Anterior cingulate cortex (tissue), 58 donors: Measurements from ENCODE around the gene PCGF3.
"Not testable (repeated sequence)": the region's sequence is repeated elsewhere in the genome, so short reads cannot be mapped to it uniquely, and the experiment has no call there.

Experiments
- DNase-seq, 58 donors: peaks; one replicate each; lab custom pipeline; 2025; lab: John Stamatoyannopoulos, UW

PCGF3 gene

DNA sequence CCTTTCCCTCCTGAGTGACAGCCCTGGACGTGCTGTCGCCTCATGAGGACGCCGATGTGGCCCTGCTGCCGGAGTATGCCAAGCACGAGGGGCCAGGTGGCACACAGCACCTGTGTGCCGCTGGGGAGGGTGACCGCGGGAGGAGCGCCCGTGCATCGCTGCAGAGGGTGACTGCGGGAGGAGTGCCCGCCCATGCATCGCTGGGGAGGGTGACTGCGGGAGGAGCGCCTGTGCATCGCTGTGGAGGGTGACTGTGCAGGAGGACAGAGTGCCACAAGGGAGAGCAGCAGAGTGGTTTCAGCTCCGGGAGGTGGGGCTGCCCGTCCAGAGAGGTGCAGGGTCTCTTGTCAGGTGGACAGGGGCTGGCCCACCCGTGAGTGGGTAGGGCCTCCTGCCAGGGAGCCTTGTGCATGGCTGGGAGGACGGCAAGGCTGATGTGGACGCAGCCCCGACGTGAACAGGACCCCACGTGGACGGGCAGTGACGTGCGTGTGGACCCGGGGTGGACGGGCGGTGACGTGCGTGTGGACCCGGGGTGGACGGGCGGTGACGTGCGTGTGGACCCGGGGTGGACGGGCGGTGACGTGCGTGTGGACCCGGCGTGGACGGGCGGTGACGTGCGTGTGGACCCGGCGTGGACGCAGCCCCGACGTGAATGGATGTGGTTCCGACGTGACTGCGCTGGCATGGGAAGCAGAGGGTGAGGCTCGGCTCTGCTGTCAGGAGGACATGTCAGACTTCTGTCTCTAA is 14.7 kb downstream of the PCGF3 start:
- DNase-seq = no peak

DNA sequence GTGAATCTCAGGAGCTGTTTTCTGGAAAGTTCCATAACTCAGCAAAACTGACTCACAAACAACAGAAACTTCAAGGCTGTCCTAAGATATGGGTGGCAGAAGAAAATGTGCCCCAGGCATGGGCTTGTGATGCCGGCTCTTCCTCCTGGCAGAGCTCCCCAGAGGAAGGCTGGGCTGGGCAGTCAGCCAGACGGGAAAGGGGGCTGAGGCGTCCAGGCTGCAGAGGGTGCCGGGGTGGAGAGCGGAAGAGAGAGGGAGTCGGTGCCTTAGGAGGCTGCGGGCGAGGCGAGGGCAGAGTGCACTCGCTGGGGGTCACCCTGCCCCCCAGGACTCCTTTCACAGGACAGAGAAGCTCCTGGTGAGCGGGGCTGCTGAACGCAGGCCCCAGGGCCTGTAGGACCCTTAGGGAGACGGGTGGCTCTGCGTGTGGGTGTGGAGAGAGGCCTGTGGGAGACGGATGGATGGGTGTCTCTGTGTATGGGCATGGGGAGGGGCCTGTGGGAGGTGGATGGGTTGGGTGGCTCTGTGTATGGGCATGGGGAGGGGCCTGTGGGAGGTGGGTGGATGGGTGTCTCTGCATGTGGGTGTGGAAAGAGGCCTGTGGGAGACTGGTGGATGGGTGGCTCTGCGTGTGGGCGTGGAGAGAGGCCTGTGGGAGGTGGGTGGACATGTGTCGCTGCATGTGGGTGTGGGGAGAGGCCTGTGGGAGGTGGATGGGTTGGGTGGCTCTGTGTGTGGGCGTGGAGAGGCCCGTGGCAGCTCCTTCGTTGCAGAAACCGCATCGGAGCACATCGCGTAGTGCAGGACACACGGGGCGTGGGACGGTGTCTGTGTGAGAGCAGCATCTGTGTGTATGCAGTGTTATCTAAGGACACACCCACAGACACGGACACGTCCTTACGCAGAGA is 15.9 kb downstream of the PCGF3 start:
- peak in 9 of 58 donors; percentile 15 to 64 (median 44) for DNase-seq

DNA sequence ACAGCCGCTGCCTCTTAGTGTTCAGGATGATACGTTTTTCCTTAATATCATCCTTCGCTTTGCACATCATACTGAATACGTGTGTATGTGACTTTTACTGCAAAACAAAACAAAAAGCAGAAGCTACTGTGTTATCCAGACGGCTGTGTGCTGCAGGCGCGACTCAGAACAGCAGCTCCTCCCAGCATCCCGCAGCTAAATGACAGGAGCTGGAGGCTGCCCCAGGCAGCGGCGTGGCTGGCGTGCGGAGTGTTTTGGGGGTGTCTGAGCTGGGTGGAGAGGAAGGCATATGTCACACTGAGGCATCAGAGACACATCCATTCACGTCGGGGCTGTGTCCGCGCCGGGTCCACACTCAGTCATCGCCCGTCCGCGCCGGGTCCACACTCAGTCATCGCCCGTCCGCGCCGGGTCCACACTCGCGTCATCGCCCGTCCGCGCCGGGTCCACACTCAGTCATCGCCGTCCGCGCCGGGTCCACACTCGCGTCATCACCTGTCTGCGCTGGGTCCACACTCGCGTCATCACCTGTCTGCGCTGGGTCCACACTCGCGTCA is 16.6 kb downstream of the PCGF3 start:
- DNase-seq = peak in 1 of 58 donors; percentile 48

DNA sequence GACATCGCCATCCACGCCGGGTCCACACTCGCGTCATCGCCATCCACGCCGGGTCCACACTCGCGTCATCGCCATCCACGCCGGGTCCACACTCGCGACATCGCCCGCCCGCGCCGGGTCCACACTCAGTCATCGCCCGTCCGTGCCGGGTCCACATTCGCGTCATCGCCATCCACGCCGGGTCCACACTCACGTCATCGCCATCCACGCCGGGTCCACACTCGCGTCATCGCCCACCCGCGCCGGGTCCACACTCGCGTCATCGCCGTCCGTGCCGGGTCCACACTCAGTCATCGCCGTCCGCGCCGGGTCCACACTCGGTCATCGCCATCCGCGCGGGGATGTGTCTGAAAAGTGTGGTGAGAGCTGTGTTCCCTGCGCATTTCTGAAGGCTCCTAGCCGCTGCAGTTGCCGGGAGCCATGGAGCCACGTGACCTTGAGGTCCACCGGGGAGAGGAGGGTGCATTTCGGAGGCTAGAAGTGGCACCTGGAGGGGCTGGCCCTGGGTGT is 17.3 kb downstream of the PCGF3 start:
- no peak for DNase-seq

DNA sequence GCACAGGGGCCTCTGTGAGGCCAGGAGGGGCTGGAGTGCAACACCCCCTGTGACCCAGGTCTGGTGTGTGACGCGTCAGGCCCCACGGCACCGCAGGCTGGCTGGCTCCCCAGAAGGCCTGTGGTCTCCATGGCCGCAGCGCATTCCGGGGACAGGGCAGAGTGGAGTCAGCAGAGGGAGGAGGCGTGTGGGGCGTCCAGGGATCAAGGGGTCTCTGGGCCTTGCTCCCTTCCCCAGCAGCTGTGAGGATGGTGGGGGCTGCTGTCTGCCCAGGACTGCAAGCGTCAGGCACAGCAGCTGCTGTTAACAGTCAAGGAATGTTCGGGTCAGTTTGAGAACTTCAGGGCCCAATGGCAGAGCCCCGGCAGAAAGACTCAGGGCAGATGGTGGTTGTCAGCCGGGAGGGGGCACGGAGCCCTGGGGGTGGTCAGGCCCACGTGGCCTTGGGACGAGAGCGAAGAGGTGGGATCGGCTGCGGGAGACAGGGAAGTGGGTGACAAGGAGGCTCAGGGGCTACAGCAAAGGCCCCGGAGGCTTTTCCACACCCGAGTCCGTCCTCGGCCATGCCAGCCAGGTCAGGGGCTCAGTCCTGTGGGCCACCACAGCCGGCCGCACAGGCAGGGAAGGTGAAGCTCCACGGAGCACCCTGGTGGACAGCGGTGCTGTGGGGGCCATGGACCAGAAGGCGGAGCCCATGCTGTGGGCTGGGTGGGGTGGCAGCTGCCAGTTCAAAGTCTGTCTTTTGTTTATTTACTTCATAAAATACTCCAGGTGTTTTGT is 18.3 kb downstream of the PCGF3 start:
- no peak for DNase-seq

DNA sequence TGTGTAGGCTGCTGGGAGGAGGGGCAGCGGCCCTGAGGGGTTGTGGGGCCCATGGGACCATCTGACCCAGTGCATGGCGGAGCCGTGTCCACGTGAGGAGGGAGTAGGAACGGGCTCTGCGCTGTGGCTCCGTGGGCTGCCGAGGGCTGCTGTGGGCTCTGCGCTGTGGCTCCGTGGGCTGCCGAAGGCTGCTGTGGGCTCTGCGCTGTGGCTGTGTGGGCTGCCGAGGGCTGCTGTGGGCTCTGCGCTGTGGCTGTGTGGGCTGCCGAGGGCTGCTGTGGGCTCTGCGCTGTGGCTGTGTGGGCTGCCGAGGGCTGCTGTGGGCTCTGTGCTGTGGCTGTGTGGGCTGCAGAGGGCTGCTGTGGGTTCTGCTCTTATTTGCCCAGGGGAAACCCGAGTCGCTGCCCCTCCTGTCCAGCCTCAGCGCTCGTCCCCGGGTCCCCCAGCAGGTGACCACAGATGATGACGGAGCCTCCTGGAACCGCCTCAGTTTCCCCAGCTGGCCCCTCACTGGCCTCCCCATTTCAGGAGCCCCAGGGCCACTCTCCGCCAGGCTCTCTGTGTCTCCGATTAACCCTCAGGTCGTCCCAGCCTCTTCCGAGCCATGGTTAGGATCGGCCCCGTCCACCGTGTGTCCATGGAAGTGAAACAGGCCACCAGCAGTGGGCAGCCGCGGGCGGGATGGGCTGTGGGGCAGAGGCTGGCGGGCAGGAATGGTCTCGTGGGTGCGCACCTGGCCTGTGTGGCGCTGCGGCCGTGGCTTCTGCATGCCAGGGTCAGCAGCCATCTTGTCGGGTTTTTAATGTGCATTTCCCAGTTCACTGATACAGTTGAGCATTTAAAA is 20.0 kb downstream of the PCGF3 start:
- peak in 1 of 58 donors; percentile 31 for DNase-seq

DNA sequence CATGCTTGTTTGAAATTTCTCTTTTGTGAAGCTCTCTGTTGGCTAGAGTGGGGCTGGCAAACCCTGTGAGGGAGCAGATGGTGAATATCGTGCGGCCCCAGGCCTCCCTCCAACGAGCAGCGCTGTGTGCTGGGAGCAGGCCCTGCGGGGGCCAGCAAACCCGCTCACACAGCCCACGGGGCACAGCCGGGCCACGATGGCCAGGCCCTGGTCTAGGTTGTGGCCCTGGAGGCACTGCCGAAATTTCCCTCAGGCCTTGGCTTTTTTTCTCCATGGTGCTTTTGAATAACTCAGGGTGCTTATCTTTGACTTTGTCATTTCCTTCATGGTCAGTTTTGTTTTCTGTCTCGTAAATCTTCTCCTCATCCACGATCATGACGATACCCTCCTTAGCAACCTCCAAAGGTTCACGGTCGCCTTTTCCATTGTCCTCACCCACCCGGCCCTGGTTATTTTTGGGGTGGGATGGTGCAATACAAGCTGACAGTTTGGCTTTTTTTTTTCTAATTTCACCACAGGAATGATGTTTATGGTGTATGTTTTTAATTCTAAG is 20.7 kb downstream of the PCGF3 start:
- peak in 3 of 58 donors; percentile 27 to 59 (median 37) for DNase-seq

DNA sequence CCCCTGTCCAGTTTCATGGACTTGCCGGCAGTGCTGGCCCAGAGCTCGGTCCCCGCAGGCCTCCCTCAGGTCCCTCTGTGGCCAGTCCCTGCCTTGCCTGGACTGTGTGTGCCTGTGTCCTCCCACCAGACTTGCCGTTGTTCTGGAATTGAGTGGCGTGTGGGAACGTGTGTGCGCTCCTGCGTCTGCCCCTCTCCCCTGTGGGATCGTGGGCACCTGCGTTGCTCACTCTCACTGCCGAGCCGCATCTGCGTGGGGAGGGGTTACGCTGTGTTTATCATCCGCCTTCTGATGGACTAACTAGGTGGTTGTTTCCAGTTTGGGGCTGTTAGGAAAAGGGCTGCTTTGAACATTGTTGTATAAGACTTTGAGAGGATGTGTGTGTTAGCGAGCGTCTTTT is 21.2 kb downstream of the PCGF3 start:
- DNase-seq = peak in 4 of 58 donors; percentile 10 to 49 (median 30)

DNA sequence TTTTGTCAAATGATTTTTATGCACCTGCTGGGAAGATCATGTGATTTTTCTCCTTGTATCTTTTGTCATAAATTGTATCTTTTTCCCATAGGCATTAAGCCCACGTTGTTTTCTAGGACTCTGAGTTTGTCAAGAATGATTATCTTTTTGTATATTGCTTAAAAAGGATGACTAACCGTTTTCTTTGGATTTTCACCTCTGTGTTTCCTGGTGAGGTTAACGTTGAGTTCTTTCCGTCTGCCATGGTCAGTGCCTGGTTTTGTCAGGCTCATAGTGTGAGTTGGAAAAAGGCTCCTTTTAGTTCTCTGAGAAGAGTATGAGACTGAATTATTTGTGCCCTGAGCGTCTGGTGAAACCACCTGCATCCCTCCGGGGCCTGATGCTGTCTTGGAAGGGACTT is 21.9 kb downstream of the PCGF3 start:
- DNase-seq = no peak

DNA sequence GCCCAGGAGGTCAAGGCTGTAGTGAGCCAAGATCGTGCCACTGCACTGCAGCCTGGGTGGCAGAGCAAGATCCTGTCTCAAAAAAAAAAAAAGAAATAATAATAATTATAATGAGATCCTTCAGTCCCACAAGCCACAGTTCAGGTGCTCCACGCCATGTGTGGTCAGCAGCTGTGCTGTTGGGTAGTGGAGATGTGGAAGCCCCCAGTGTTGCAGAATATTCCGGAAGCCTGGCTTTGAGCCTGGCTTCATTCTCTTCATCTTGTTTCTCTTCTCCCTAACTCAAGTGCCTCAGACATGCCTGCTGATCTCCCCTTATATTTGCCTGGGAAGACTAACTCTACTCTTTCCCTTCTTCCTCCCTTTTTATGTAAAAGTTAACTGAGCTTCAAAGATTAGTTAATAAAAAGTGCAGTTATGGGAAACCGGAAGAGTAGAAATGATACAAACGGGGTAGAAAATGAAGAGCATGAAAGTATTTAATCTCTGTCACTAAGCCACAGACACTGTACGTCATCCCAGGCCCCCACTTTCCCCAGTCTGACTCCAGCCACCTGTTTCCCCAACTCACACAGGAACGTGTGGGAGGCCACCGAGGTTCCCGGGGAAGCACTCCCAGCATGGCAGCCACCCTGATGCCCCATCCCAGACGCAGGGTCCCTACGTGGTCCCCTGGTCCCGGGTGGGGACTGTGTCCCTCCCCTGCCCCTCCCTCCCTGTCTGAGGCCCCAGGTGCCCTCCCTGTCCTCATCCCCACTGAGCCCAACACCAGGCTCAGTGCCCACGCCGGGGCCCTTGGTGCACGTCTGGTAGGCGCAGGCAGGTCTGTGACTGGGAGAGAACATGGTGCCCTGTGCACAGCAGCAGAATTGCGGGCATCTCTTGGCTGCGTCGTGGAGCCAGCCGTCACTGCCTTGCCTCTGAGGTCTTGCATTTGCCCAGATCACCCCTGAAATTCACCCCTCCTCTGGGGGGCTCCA is 24.0 kb downstream of the PCGF3 start:
- no peak for DNase-seq

DNA sequence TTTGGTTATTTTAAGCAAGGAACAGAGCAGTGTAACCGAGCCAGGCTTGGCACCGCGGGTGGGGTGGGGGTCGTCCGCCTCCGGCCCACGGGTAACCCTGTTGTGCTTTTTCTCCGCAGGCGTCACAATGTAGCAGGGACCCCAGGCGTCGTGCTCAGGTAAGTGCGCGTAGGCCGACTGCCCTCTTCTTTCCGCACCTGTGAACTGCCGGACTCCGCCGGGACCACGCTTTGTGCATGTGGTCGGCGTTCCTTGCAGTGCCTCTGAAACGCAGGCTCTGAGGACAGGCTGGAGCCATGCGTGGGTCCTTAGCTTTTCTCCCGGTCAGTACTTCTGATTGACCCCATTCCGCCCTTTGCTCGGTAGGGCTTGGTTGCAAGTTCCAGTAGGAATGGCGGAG is 24.9 kb downstream of the PCGF3 start:
- DNase-seq = no peak

DNA sequence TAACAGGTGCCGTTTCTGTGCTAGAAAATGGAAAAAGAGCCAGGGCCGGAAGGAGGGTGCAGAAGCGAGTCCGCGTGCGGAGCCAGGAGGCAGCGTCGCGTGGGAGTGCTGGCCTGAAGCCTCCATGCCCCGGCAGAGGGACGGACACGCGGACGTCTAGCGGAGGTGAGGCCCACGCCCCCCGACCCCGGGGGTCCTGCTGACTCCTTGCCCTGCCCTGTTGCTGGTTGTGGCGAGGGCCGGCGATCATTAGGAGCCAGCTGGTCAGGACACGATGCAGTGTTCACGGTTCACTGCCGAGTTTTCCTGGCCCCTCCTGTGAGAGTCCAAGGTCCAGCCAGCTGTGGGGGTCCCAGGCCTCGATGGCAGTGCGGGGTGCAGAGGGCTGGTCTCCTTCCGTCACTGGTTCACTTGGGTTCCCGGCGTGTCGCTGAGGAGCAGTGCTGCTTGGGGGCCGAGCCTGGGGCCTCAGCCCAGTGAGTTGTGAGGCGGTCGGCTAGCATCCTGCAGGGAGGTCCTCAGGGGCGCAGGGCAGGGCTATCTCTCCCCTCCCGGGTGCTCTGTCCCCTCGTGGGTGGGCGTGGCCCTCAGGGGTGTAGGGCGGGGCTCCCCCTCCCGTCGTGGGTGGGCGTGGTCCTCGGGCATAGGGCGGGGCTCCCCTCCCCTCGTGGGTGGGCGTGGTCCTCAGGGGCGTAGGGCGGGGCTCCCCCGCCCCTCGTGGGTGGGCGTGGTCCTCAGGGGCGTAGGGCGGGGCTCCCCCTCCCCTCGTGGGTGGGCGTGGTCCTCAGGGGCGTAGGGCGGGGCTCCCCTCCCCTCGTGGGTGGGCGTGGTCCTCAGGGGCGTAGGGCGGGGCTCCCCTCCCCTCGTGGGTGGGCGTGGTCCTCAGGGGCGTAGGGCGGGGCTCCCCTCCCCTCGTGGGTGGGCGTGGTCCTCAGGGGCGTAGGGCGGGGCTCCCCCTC is 25.6 kb downstream of the PCGF3 start:
- not testable (repeated sequence) for DNase-seq

DNA sequence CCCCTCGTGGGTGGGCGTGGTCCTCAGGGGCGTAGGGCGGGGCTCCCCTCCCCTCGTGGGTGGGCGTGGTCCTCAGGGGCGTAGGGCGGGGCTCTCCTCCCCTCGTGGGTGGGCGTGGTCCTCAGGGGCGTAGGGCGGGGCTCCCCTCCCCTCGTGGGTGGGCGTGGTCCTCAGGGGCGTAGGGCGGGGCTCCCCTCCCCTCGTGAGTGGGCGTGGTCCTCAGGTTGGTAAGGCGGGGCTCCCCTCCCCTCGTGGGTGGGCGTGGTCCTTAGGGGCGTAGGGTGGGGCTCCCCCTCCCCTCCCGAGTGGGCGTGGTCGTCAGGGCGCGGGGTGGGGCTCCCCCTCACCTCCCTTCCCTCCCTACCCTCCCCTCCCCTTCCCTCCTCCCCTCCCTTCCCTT is 26.3 kb downstream of the PCGF3 start:
- not testable (repeated sequence) for DNase-seq

DNA sequence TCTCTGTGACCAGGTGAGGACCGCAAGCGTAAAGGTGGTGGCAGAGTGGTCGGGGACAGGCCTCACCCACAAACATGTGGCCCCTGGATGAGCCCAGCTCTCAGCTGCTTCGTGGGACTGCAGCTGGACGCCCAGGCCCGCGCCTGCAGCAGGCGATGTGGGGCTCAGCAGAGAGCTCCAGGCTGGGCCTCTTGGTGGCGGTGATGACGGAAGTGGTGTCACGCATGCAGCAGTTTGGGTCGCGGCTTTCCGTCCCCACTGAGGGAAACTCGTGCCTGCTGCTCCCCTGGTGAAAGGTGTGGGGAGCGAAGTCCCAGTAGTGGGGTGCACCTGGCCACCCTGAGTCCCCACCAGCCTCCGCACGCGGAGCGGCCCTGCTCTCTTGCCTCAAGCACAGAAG is 26.9 kb downstream of the PCGF3 start:
- DNase-seq = no peak

DNA sequence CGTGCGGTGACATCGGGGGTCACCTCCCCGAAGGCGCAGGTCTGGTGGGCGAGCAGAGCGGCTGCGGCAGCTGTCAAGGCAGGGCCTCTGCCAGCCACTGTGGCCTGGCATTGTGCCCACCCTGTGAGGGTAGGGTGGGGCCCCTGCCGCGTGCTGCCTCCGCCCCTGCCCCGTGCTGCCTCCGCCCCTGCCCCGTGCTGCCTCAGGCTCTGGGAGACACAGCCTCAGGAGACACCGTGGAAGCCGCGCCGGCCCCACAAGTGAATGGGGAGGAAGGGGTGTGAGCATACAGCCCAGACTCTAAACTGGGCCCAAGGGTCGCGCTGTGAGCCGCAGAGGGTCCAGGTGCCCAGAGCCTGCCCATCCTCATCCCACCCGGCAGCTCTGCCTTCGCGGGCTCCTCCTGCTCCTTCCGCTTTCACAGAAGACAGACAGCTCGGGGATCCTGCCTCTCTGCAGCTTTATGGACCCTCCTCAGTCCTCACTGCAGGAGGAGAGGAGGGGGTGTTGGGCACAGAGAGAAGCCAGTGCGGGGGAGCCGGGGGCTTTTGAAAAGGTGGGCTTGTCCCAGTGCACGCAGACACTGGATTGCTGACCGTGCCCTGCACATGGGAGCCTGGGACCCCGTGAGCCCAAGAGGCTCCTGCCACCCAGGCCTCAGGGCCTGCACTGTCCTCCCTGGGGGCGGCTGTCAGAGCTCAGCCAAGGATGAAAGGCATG is 27.4 kb downstream of the PCGF3 start:
- DNase-seq = no peak

DNA sequence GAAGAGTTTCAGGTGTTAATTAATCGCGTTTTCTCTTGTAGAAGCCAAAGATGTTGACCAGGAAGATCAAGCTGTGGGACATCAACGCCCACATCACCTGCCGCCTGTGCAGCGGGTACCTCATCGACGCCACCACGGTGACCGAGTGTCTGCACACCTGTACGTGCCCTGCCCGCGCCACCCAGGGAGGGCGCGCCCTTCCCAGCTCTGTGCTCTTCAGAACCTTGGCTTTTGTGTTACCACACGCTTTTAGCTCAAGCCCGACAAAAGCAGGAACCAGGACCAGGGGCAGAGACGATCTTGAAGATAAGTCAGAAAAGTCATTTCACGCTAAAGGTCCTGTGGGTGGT is 28.0 kb downstream of the PCGF3 start:
- DNase-seq = no peak
